ENCODE measurements around the gene WASF1.

WASF1 gene

GRCh38 chr6:110105296-110105695 is 74.2 kb downstream of the WASF1 start:
- Histone ChIP-seq H3K4me1 (no peaks in the 10 kb centered on the region), H3K4me3 (ENCODE audit: low read depth, low read length) (no peak overlapping the region), H3K36me3 (ENCODE audit: control insufficient read depth, insufficient read depth, low read length) (no peaks in the 10 kb centered on the region), H3K27me3 (ENCODE audit: control insufficient read depth, insufficient read depth, low read length) (no peaks in the 10 kb centered on the region), H3K79me2 (no peaks in the 10 kb centered on the region), H3K9ac (no peak overlapping the region), H2AFZ (no peak overlapping the region), H3K27ac (no peak overlapping the region), H3K4me2 (ENCODE audit: low read length) (no peak overlapping the region), H3K9me3 (ENCODE audit: control insufficient read depth, low read length) (no peaks in the 10 kb centered on the region)
- TF ChIP-seq CTCF (IDR thresholded peaks at IDR 0.05), result no peak

- Histone ChIP-seq H3K27me3 (ENCODE audit: control insufficient read depth, insufficient read depth, low read length) (no peaks in the 10 kb centered on the region), H3K4me1 (no peaks in the 10 kb centered on the region), H3K36me3 (ENCODE audit: control insufficient read depth, insufficient read depth, low read length) (no peaks in the 10 kb centered on the region), H3K4me3 (ENCODE audit: low read depth, low read length) (no peak overlapping the region), H3K4me2 (ENCODE audit: low read length) (no peak overlapping the region), H3K9ac (no peak overlapping the region), H2AFZ (no peak overlapping the region), H3K9me3 (ENCODE audit: control insufficient read depth, low read length) (no peaks in the 10 kb centered on the region), H3K27ac (no peak overlapping the region), H3K79me2 (no peaks in the 10 kb centered on the region)
- TF ChIP-seq CTCF (IDR thresholded peaks at IDR 0.05), result no peak
These were observed 76.2 kb downstream of the WASF1 start for GRCh38 chr6:110103260-110103659.

GRCh38 chr6:110102411-110102810 is 77.1 kb downstream of the WASF1 start:
- no peaks in the 10 kb centered on the region for H3K36me3 ChIP-seq (ENCODE audit: control insufficient read depth, insufficient read depth, low read length)
- H3K27ac ChIP-seq, result no peak overlapping the region
- no peak for TF ChIP-seq CTCF (IDR thresholded peaks at IDR 0.05)
- no peaks in the 10 kb centered on the region for H3K79me2 ChIP-seq
- no peaks in the 10 kb centered on the region for H3K9me3 ChIP-seq (ENCODE audit: control insufficient read depth, low read length)
- no peak overlapping the region for H3K9ac ChIP-seq
- no peak overlapping the region for H3K4me2 ChIP-seq (ENCODE audit: low read length)
- no peak overlapping the region for H3K4me3 ChIP-seq (ENCODE audit: low read depth, low read length)
- no peaks in the 10 kb centered on the region for H3K27me3 ChIP-seq (ENCODE audit: control insufficient read depth, insufficient read depth, low read length)
- no peaks in the 10 kb centered on the region for H3K4me1 ChIP-seq
- no peak overlapping the region for H2AFZ ChIP-seq

- H3K4me3 ChIP-seq (ENCODE audit: low read depth, low read length), result no peak overlapping the region
- H3K4me2 ChIP-seq (ENCODE audit: low read length), result no peak overlapping the region
- no peak overlapping the region for H2AFZ ChIP-seq
- no peaks in the 10 kb centered on the region for H3K79me2 ChIP-seq
- H3K27ac ChIP-seq, result no peak overlapping the region
- H3K9me3 ChIP-seq (ENCODE audit: control insufficient read depth, low read length), result no peaks in the 10 kb centered on the region
- H3K36me3 ChIP-seq (ENCODE audit: control insufficient read depth, insufficient read depth, low read length), result no peaks in the 10 kb centered on the region
- TF ChIP-seq CTCF (IDR thresholded peaks at IDR 0.05), result no peak
- no peaks in the 10 kb centered on the region for H3K4me1 ChIP-seq
- H3K9ac ChIP-seq, result no peak overlapping the region
- no peaks in the 10 kb centered on the region for H3K27me3 ChIP-seq (ENCODE audit: control insufficient read depth, insufficient read depth, low read length)
These were observed 77.6 kb downstream of the WASF1 start for GRCh38 chr6:110101885-110102284.

- Histone ChIP-seq H3K4me2 (ENCODE audit: low read length) (no peak overlapping the region), H3K9ac (no peak overlapping the region), H3K36me3 (ENCODE audit: control insufficient read depth, insufficient read depth, low read length) (no peaks in the 10 kb centered on the region), H3K27ac (no peak overlapping the region), H3K4me1 (no peaks in the 10 kb centered on the region), H3K9me3 (ENCODE audit: control insufficient read depth, low read length) (no peaks in the 10 kb centered on the region), H3K27me3 (ENCODE audit: control insufficient read depth, insufficient read depth, low read length) (no peaks in the 10 kb centered on the region), H3K4me3 (ENCODE audit: low read depth, low read length) (no peak overlapping the region), H3K79me2 (no peaks in the 10 kb centered on the region), H2AFZ (no peak overlapping the region)
- no peak for TF ChIP-seq CTCF (IDR thresholded peaks at IDR 0.05)
These were observed 80.9 kb downstream of the WASF1 start for GRCh38 chr6:110098511-110099116.

Measured in parathyroid adenoma (tissue), 2 donors.